DMS53 treated with DMSO at 0.1 percent for 48 hours (cell line): ENCODE results near the gene PLCL1.
"Not testable (repeated sequence)": the region's sequence is repeated elsewhere in the genome, so short reads cannot be mapped to it uniquely, and the experiment has no call there.

Experiments
- DNase-seq: peaks from one replicate; lab custom pipeline; 2025; ENCODE audit not compliant: unreplicated experiment; lab: John Stamatoyannopoulos, UW

Gene PLCL1

GRCh38 chr2:197993363-197993762 lies 189.0 kb downstream of the PLCL1 start:
- no peak for DNase-seq

GRCh38 chr2:197993830-197994229 lies 189.4 kb downstream of the PLCL1 start:
- no peak for DNase-seq

- DNase-seq, result no peak
Observed at GRCh38 chr2:197994751-197995150, 190.4 kb downstream of the PLCL1 start.

- no peak for DNase-seq
Observed at GRCh38 chr2:197996583-197996982, 192.2 kb downstream of the PLCL1 start.

GRCh38 chr2:197997083-197997541 lies 192.7 kb downstream of the PLCL1 start:
- DNase-seq, result peak; percentile 4

GRCh38 chr2:197998702-197999101 lies 194.3 kb downstream of the PLCL1 start:
- DNase-seq, result no peak

- DNase-seq, result no peak
Observed at GRCh38 chr2:198000417-198000816, 196.0 kb downstream of the PLCL1 start.

GRCh38 chr2:198004173-198004572 lies 199.8 kb downstream of the PLCL1 start:
- DNase-seq, result no peak

GRCh38 chr2:198004921-198005829 lies 200.8 kb downstream of the PLCL1 start:
- no peak for DNase-seq

- no peak for DNase-seq
Observed at GRCh38 chr2:198006733-198007132, 202.3 kb downstream of the PLCL1 start.

- no peak for DNase-seq
Observed at GRCh38 chr2:198008230-198008629, 203.8 kb downstream of the PLCL1 start.

GRCh38 chr2:198012025-198012424 lies 207.6 kb downstream of the PLCL1 start:
- no peak for DNase-seq

- no peak for DNase-seq
Observed at GRCh38 chr2:198016243-198016642, 211.8 kb downstream of the PLCL1 start.

GRCh38 chr2:198017068-198017467 lies 212.7 kb downstream of the PLCL1 start:
- no peak for DNase-seq

GRCh38 chr2:198028955-198029354 lies 224.6 kb downstream of the PLCL1 start:
- no peak for DNase-seq

GRCh38 chr2:198029576-198029975 lies 225.2 kb downstream of the PLCL1 start:
- not testable (repeated sequence) for DNase-seq

GRCh38 chr2:198033626-198034025 lies 229.2 kb downstream of the PLCL1 start:
- no peak for DNase-seq

- DNase-seq, result no peak
Observed at GRCh38 chr2:198036029-198036879, 231.9 kb downstream of the PLCL1 start.

GRCh38 chr2:198040835-198041234 lies 236.4 kb downstream of the PLCL1 start:
- no peak for DNase-seq

- DNase-seq, result no peak
Observed at GRCh38 chr2:198042189-198042588, 237.8 kb downstream of the PLCL1 start.

GRCh38 chr2:198044777-198045176 lies 240.4 kb downstream of the PLCL1 start:
- DNase-seq, result no peak

- no peak for DNase-seq
Observed at GRCh38 chr2:198045227-198045626, 240.8 kb downstream of the PLCL1 start.
